Motor neuron (in vitro differentiated cells): Measurements from ENCODE around the gene LRP11. TPM values are rescaled to one million over a fixed set of nuclear protein-coding genes. Genes with fewer than 3 reads are reported as not detected.
"Not testable (repeated sequence)": the region's sequence is repeated elsewhere in the genome, so short reads cannot be mapped to it uniquely, and the experiment has no call there.

ENCODE experiments used
- ATAC-seq, 8 experiments: fragments of 200-7000 bp; cut with Tn5 transposase; replicated peaks in 6 of 8; 2 replicates each; pipeline ENCODE4 v1.8.0; 2021; ENCODE audit warnings: mild to moderate bottlenecking in 8 of 8, moderate library complexity in 8 of 8
- H3K27ac ChIP-seq, 2 donors: fragments of 250-450 bp; sonication (Bioruptor Pico); 2 replicates each; pipeline ENCODE4 v1.9.0; 2021; ENCODE audit warnings: antibody characterized with exemption in 2 of 2, mild to moderate bottlenecking in 2 of 2, moderate library complexity in 1 of 2
- H3K4me1 ChIP-seq, 2 donors: fragments of 250-450 bp; sonication (Bioruptor Pico); replicated peaks in 1 of 2; 2 replicates each; pipeline ENCODE4 v1.6.1; 2021; ENCODE audit warnings: antibody characterized with exemption in 2 of 2, mild to moderate bottlenecking in 2 of 2, moderate library complexity in 1 of 2
- H3K4me3 ChIP-seq, 5 donors: fragments of 250-450 bp; sonication (Bioruptor Pico); 2 replicates each; pipeline ENCODE4 v1.9.0; 2021; ENCODE audit warnings: antibody characterized with exemption in 5 of 5, mild to moderate bottlenecking in 5 of 5, moderate library complexity in 4 of 5
- WGBS, 10 experiments: fragments of 450-650 bp; shearing (Covaris generic); methylation state at CpG; one replicate each; pipeline ENCODE4 v1.0.0; 2022; 5-methylcytosine and 5-hydroxymethylcytosine counted together
- in situ Hi-C, 9 experiments: fragments of 400-800 bp; cut with MboI; loops; one replicate each; pipeline ENCODE4 v1.15.0; 2021; ENCODE audit warnings: low sequenced_read_pairs in 9 of 9, low pct_unique_long_range_greater_than_20kb in 2 of 9; ENCODE audit not compliant: unreplicated experiment in 9 of 9
- total RNA-seq, 8 experiments: library from RNA; unstranded; fragments of 300-600 nt; gene quantifications; 2 replicates each; pipeline versions ENCODE4 v1.2.3 to v1.2.4, GENCODE V29; 2022

The LRP11 gene
- total RNA-seq, result 10 to 100 TPM; 10.1 to 31.2 (median 21.5) TPM

- peak within 1 kb of the TSS; percentile 78 to 79 for H3K27ac ChIP-seq
- WGBS, 10 experiments, result no CpG with 5 or more reads among the region's 110 CpGs
- peaks cover 12 to 21% of the 10 kb centered on the region in 2 donors for H3K4me1 ChIP-seq
- peak within 1 kb of the TSS; percentile 60 to 91 (median 63) for H3K4me3 ChIP-seq
- ATAC-seq, result peak; percentile 64 to 90 (median 86)
- in situ Hi-C loops, result no loop called here
Observed at GRCh38 chr6:149863698-149864577, at the start of gene LRP11. Gene LRP11 (minus strand): TSS chr6:149864359. CDS start chr6:149864020, 339 bp downstream.

- H3K4me3 ChIP-seq, result no peak overlapping the region
- in situ Hi-C loops, result no loop called here
- WGBS, 10 experiments, result 34 to 87% (median 73%) methylated on average over 1 to 7 of the region's 9 CpGs; no CpG with 5 or more reads in 3 of the 10 experiments
- no peak overlapping the region for H3K27ac ChIP-seq
- ATAC-seq, result no peak
- no peaks in the 10 kb centered on the region for H3K4me1 ChIP-seq
Observed at GRCh38 chr6:149913540-149914240, 49.5 kb upstream of the LRP11 start.

GRCh38 chr6:149913085-149913484 is 48.9 kb upstream of the LRP11 start:
- in situ Hi-C loops, result no loop called here
- peak in 1 of 8 experiments; percentile 75 for ATAC-seq
- H3K4me3 ChIP-seq, result no peak overlapping the region
- H3K4me1 ChIP-seq, result no peaks in the 10 kb centered on the region
- H3K27ac ChIP-seq, result no peak overlapping the region
- 0 to 71% (median 17%) methylated on average over 1 of the region's 2 CpGs; no CpG with 5 or more reads in 5 of the 10 experiments for WGBS, 10 experiments

- H3K4me3 ChIP-seq, ATAC-seq, in situ Hi-C loops, H3K4me1 ChIP-seq, H3K27ac ChIP-seq: not testable (repeated sequence)
- whole genome bisulfite sequencing, 10 experiments, result no CpG with 5 or more reads among the region's 3 CpGs
Observed at GRCh38 chr6:149912680-149913079, 48.5 kb upstream of the LRP11 start.

- Histone ChIP-seq H3K4me1 (no peaks in the 10 kb centered on the region), H3K27ac (no peak overlapping the region), H3K4me3 (no peak overlapping the region)
- no peak for ATAC-seq
- 81 to 96% (median 87%) methylated on average over 2 to 23 of the region's 23 CpGs for WGBS, 10 experiments
- in situ Hi-C loops, result no loop called here
Observed at GRCh38 chr6:149910721-149911151, 46.6 kb upstream of the LRP11 start.

GRCh38 chr6:149909701-149910470 is 45.7 kb upstream of the LRP11 start:
- Histone ChIP-seq H3K4me3 (no peak overlapping the region), H3K27ac (no peak overlapping the region), H3K4me1 (no peaks in the 10 kb centered on the region)
- 67 to 93% (median 82%) methylated on average over 1 to 3 of the region's 9 CpGs; no CpG with 5 or more reads in 6 of the 10 experiments for WGBS, 10 experiments
- ATAC-seq, result no peak
- in situ Hi-C loops, result no loop called here

- H3K4me1 ChIP-seq, in situ Hi-C loops, H3K4me3 ChIP-seq, H3K27ac ChIP-seq, ATAC-seq: not testable (repeated sequence)
- WGBS, 10 experiments, result 31 to 71% (median 50%) methylated on average over 2 to 3 of the region's 4 CpGs; no CpG with 5 or more reads in 3 of the 10 experiments
Observed at GRCh38 chr6:149908480-149908879, 44.3 kb upstream of the LRP11 start.

GRCh38 chr6:149907317-149907716 is 43.2 kb upstream of the LRP11 start:
- Histone ChIP-seq H3K4me3 (no peak overlapping the region), H3K27ac (no peak overlapping the region), H3K4me1 (no peaks in the 10 kb centered on the region)
- 14 to 57% (median 40%) methylated on average over 1 to 2 of the region's 2 CpGs; no CpG with 5 or more reads in 2 of the 10 experiments for WGBS, 10 experiments
- no peak for ATAC-seq
- in situ Hi-C loops, result no loop called here

GRCh38 chr6:149906405-149906804 is 42.2 kb upstream of the LRP11 start:
- Histone ChIP-seq H3K4me1 (no peaks in the 10 kb centered on the region), H3K27ac (no peak overlapping the region), H3K4me3 (no peak overlapping the region)
- ATAC-seq, result no peak
- WGBS, 10 experiments, result 65 to 100% (median 94%) methylated on average over 1 to 4 of the region's 4 CpGs; no CpG with 5 or more reads in 3 of the 10 experiments
- in situ Hi-C loops, result no loop called here

- Histone ChIP-seq H3K4me3 (no peak overlapping the region), H3K27ac (no peak overlapping the region), H3K4me1 (no peaks in the 10 kb centered on the region)
- 0 to 100% (median 68%) methylated on average over 1 to 4 of the region's 6 CpGs; no CpG with 5 or more reads in 4 of the 10 experiments for WGBS, 10 experiments
- ATAC-seq, result no peak
- in situ Hi-C loops, result no loop called here
Observed at GRCh38 chr6:149905911-149906371, 41.8 kb upstream of the LRP11 start.

- 60 to 88% (median 75%) methylated on average over 1 to 9 of the region's 18 CpGs; no CpG with 5 or more reads in 6 of the 10 experiments for WGBS, 10 experiments
- in situ Hi-C loops, result no loop called here
- H3K4me1 ChIP-seq, result no peaks in the 10 kb centered on the region
- no peak for ATAC-seq
- no peak overlapping the region for H3K4me3 ChIP-seq
- no peak overlapping the region for H3K27ac ChIP-seq
Observed at GRCh38 chr6:149905371-149905910, 41.3 kb upstream of the LRP11 start.

- 31 to 92% (median 67%) methylated on average over 2 to 5 of the region's 13 CpGs; no CpG with 5 or more reads in 4 of the 10 experiments for WGBS, 10 experiments
- ATAC-seq, result no peak
- in situ Hi-C loops, result no loop called here
- Histone ChIP-seq H3K27ac (no peak overlapping the region), H3K4me1 (no peaks in the 10 kb centered on the region), H3K4me3 (no peak overlapping the region)
Observed at GRCh38 chr6:149904661-149905370, 40.7 kb upstream of the LRP11 start.
